ENCODE measurements around the gene KRT6B. TPM values are rescaled to one million over a fixed set of nuclear protein-coding genes. Genes with fewer than 3 reads are reported as not detected.

KRT6B gene
- total RNA-seq (2022; extraction: Qiagen RNA extraction; ENCODE audit: low read depth): 0.08 TPM in 1 of 5 replicates, not detected in the others

GRCh38 chr12:52452101-52452500 lies at the start of gene KRT6B:
Gene KRT6B (minus strand): TSS chr12:52452146. CDS start chr12:52452078, 68 bp downstream.

GRCh38 chr12:52493172-52493571 lies 41.2 kb upstream of the KRT6B start, which contains the start of gene KRT6A:
Gene KRT6A (minus strand): TSS chr12:52493257. CDS start chr12:52493188, 69 bp downstream.

GRCh38 chr12:52473768-52474167 lies 21.8 kb upstream of the KRT6B start, which contains the start of gene KRT6C:
Gene KRT6C (minus strand): TSS chr12:52473805. CDS start chr12:52473737, 68 bp downstream.

DNA sequence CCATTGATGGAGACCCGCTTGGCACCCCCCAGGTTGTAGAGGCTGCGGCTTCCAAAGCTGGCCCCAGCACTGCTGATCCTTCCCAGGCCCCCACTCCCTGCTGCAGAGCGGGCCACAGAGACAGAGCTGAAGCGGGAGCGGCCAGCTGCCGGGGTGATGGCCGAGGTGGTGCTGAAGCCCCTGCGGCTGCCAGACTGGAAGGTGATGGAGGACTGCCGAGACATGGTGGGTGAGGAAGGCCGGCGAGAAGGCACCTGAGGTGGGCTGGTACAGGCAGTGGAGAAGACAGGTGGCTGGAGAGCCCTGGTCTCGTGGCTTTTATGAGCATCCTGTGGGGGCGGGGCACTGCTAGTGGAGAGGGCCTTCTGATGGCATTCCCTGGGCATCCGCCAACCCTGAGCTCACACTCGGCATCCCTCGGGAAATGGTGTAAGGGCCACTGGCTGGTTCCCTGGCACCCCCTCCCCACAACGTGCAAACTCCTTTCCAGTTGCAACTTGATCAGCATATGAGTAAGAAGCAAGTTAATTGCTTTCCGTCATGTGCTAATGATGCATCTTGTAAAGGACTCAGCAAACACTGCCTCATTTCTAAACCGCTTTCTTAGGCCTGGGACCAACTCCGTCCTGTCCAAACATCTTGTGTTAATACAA lies 17.7 kb downstream of the KRT6B start, which contains the start of gene KRT75:
Gene KRT75, minus strand, starts transcription at position 291 of the 653 bp plus-strand sequence. Its CDS starts 67 bp downstream, at position 224.

GRCh38 chr12:52405922-52406385 lies 46.0 kb downstream of the KRT6B start, which contains the start of gene KRT82:
Gene KRT82 (minus strand): TSS chr12:52406335. CDS start chr12:52406277, 58 bp downstream.

Other genes with a start within 250 kb of the KRT6B start
- 3,808 to 4,352 TPM (median 4,043 TPM) in 5 replicates for gene KRT7, start 218.9 kb downstream of the KRT6B start, total RNA-seq (2022; extraction: Qiagen RNA extraction; ENCODE audit: low read depth)
- gene KRT86, start 177.5 kb downstream of the KRT6B start, total RNA-seq (2022; extraction: Qiagen RNA extraction; ENCODE audit: low read depth): 30.3 to 41.6 TPM (median 35.7 TPM) in 5 replicates
- gene KRT81, start 160.6 kb downstream of the KRT6B start, total RNA-seq (2022; extraction: Qiagen RNA extraction; ENCODE audit: low read depth): 2,993 to 3,705 TPM (median 3,273 TPM) in 5 replicates
- 3.0 to 5.4 TPM (median 4.8 TPM) in 5 replicates for gene KRT83, start 130.7 kb downstream of the KRT6B start, total RNA-seq (2022; extraction: Qiagen RNA extraction; ENCODE audit: low read depth)
- gene KRT85, start 84.7 kb downstream of the KRT6B start, total RNA-seq (2022; extraction: Qiagen RNA extraction; ENCODE audit: low read depth): not detected in 5 replicates
- not detected in 5 replicates for gene KRT84, start 66.5 kb downstream of the KRT6B start, total RNA-seq (2022; extraction: Qiagen RNA extraction; ENCODE audit: low read depth)
- not detected in 5 replicates for gene KRT82, start 45.8 kb downstream of the KRT6B start, total RNA-seq (2022; extraction: Qiagen RNA extraction; ENCODE audit: low read depth)
- gene KRT75, start 17.8 kb downstream of the KRT6B start, total RNA-seq (2022; extraction: Qiagen RNA extraction; ENCODE audit: low read depth): 0.12 to 0.26 TPM (median 0.18 TPM) in 5 replicates
- gene KRT6C, start 21.7 kb upstream of the KRT6B start, total RNA-seq (2022; extraction: Qiagen RNA extraction; ENCODE audit: low read depth): not detected in 5 replicates
- gene KRT6A, start 41.1 kb upstream of the KRT6B start, total RNA-seq (2022; extraction: Qiagen RNA extraction; ENCODE audit: low read depth): 0.18 to 0.52 TPM (median 0.24 TPM) in 5 replicates
- gene KRT5, start 68.2 kb upstream of the KRT6B start, total RNA-seq (2022; extraction: Qiagen RNA extraction; ENCODE audit: low read depth): 0.11 to 0.47 TPM (median 0.18 TPM) in 5 replicates
- gene KRT71, start 101.0 kb upstream of the KRT6B start, total RNA-seq (2022; extraction: Qiagen RNA extraction; ENCODE audit: low read depth): not detected in 5 replicates
- gene KRT74, start 121.7 kb upstream of the KRT6B start, total RNA-seq (2022; extraction: Qiagen RNA extraction; ENCODE audit: low read depth): not detected in 5 replicates
- not detected in 5 replicates for gene KRT72, start 149.3 kb upstream of the KRT6B start, total RNA-seq (2022; extraction: Qiagen RNA extraction; ENCODE audit: low read depth)
- not detected in 5 replicates for gene KRT73, start 166.4 kb upstream of the KRT6B start, total RNA-seq (2022; extraction: Qiagen RNA extraction; ENCODE audit: low read depth)
- 0.04 TPM in 1 of 5 replicates, not detected in the others for gene KRT2, start 200.1 kb upstream of the KRT6B start, total RNA-seq (2022; extraction: Qiagen RNA extraction; ENCODE audit: low read depth)
- not detected in 5 replicates for gene KRT1, start 228.3 kb upstream of the KRT6B start, total RNA-seq (2022; extraction: Qiagen RNA extraction; ENCODE audit: low read depth)

All from A549 treated with DMSO at 1 μM for 4 hours (cell line).